ENCODE results near the gene CYBC1.

DNA sequence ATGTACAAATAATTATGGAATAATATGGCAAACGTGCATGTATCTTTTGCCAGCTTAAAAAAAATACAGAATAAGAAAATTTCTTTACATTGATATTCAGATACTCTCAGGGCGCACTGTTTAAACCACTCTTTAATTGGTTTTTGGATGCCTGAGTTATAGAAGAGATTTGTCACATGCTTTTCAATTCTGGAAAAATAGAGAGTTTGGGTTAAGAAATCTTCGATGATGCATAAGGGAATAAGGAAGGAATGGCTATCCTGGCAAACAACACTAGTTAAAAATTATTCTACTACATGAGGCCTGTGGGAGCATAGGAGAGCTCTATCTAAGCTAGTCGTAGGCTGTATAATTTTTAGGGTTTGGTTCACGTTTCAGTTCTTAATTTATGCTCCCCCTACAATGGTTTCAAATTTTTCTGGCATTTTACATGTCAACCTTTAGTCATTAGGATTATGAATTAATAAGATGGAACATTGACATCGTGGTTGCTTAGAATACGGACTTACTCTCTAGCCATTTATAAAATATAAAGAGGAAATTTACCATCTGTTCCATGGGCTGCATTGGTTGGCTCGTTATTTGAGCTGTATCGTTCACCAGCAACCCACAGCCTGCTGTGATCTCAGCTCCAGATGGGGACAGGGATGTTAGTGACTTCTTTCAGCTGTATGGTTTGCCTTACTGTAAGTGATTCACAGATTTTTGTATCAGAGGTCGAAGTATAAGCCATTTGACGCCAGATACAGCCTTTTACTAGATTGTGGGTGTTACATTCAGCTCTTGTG, 23.9 kb upstream of the CYBC1 start:
- TF ChIP-seq, protein P1, sequence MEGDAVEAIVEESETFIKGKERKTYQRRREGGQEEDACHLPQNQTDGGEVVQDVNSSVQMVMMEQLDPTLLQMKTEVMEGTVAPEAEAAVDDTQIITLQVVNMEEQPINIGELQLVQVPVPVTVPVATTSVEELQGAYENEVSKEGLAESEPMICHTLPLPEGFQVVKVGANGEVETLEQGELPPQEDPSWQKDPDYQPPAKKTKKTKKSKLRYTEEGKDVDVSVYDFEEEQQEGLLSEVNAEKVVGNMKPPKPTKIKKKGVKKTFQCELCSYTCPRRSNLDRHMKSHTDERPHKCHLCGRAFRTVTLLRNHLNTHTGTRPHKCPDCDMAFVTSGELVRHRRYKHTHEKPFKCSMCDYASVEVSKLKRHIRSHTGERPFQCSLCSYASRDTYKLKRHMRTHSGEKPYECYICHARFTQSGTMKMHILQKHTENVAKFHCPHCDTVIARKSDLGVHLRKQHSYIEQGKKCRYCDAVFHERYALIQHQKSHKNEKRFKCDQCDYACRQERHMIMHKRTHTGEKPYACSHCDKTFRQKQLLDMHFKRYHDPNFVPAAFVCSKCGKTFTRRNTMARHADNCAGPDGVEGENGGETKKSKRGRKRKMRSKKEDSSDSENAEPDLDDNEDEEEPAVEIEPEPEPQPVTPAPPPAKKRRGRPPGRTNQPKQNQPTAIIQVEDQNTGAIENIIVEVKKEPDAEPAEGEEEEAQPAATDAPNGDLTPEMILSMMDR (IDR thresholded peaks at IDR 0.05), result no peak
- no peak for TF ChIP-seq EZH2 (IDR thresholded peaks at IDR 0.05; ENCODE audit: borderline replicate concordance, insufficient read depth, low read depth, low read length, poor library complexity, severe bottlenecking)

Data from B cell (primary cell).